OCI-LY3 (cell line): Measurements from ENCODE around the gene DOCK1.

ENCODE experiments used
- CTCF ChIP-seq: fragments of 200-600, 300-600 bp; sonication (generic); IDR thresholded peaks from 2 replicates; pipeline ENCODE4 v1.5.1; 2014; ENCODE audit warnings: antibody characterized with exemption, low read length, low read depth
- EZH2phosphoT487 ChIP-seq: fragments of 200-600 bp; shearing (Covaris generic); IDR thresholded peaks from 2 replicates; pipeline ENCODE4 v1.6.1; 2018; ENCODE audit warnings: antibody characterized with exemption, mixed run types, low read depth

GRCh38 chr10:127210936-127211466 lies 305.8 kb downstream of the DOCK1 start:
- no peak for TF ChIP-seq CTCF
- no peak for TF ChIP-seq EZH2phosphoT487
